Panc1 (cell line): ENCODE measurements around the gene TRIL. TPM values are rescaled to one million over a fixed set of nuclear protein-coding genes. Genes with fewer than 3 reads are reported as not detected.

Experiments
- ATAC-seq: fragments of 200-7000 bp; cut with Tn5 transposase; 2 replicates; pipeline ENCODE4 v1.9.1; 2020; ENCODE audit warnings: mild to moderate bottlenecking, moderate library complexity
- BruUV-seq: library from RNA; stranded (reverse); fragments of 400-500 nt; replicated peaks from 2 replicates; lab custom pipeline; 2021; lab: Mats Ljungman, UMichigan
- CTCF ChIA-PET: fragments of 300-600 bp; sonication (Branson Sonifier 250); formaldehyde crosslinking; loops from one replicate; lab custom pipeline; 2022; ENCODE audit warnings: antibody characterized with exemption; lab: Charles Lee
- POLR2A ChIA-PET: fragments of 300-600 bp; sonication (Branson Sonifier 250); formaldehyde crosslinking; loops from one replicate; lab custom pipeline; 2022; ENCODE audit warnings: antibody characterized with exemption; lab: Charles Lee
- DNase-seq: peaks from one replicate; pipeline ENCODE4 v3.0.0-alpha.2; 2010; ENCODE audit warnings: low read depth, low spot score
- H3K27ac ChIP-seq: 2 replicates; pipeline ENCODE4 v1.5.1; 2011; ENCODE audit warnings: mild to moderate bottlenecking, low read length, inconsistent platforms
- H3K27me3 ChIP-seq: fragments of 200-500 bp; sonication (Bioruptor generic); 2 replicates; pipeline ENCODE4 v1.6.0; 2014; ENCODE audit warnings: low read length, inconsistent platforms; ENCODE audit not compliant: control insufficient read depth, insufficient read depth
- H3K36me3 ChIP-seq: fragments of 200-500 bp; sonication (Bioruptor generic); 2 replicates; pipeline ENCODE4 v1.5.1; 2014; ENCODE audit warnings: inconsistent platforms, mild to moderate bottlenecking, low read length, moderate library complexity; ENCODE audit not compliant: control insufficient read depth, insufficient read depth
- H3K4me1 ChIP-seq: 2 replicates; pipeline ENCODE4 v1.5.1; 2011; ENCODE audit warnings: inconsistent platforms, mild to moderate bottlenecking, low read length, moderate library complexity; ENCODE audit not compliant: control insufficient read depth, insufficient read depth
- H3K4me3 ChIP-seq, 2 experiments: 2 replicates each; pipeline ENCODE4 v1.5.1; 2011 to 2012; ENCODE audit warnings: low read depth in 2 of 2, low read length in 2 of 2, mild to moderate bottlenecking in 2 of 2, inconsistent platforms in 1 of 2, moderate library complexity in 1 of 2
- H3K9me3 ChIP-seq: fragments of 200-500 bp; sonication (Bioruptor generic); 2 replicates; pipeline ENCODE4 v1.5.1; 2014; ENCODE audit warnings: low read depth, mild to moderate bottlenecking, inconsistent platforms, low read length, moderate library complexity; ENCODE audit not compliant: control insufficient read depth, insufficient read depth
- CTCF ChIP-seq: fragments of 450-650 bp; IDR thresholded peaks from 2 replicates; pipeline ENCODE4 v1.5.1; 2017; ENCODE audit warnings: mild to moderate bottlenecking
- POLR2AphosphoS5 ChIP-seq: IDR thresholded peaks from 2 replicates; pipeline ENCODE4 v1.6.1; 2012; ENCODE audit warnings: mild to moderate bottlenecking, low read depth, low read length, moderate library complexity
- SIN3A ChIP-seq: IDR thresholded peaks from 2 replicates; pipeline ENCODE4 v1.6.1; 2012; ENCODE audit warnings: low read depth, mild to moderate bottlenecking, low read length, moderate library complexity, borderline replicate concordance; ENCODE audit not compliant: insufficient read depth
- TCF7L2 ChIP-seq: IDR thresholded peaks from 2 replicates; pipeline ENCODE4 v1.6.1; 2011; ENCODE audit warnings: mild to moderate bottlenecking, low read depth, low read length, inconsistent platforms
- in situ Hi-C: cut with HindIII; loops from 2 replicates; pipeline ENCODE4 v1.10.0; 2016; ENCODE audit warnings: low sequenced_read_pairs, low pct_unique_long_range_greater_than_20kb
- intact Hi-C: fragments of 100-400 bp; cut with micrococcal nuclease; formaldehyde crosslinking; loops from one replicate; pipeline ENCODE4 v1.10.0; 2022; ENCODE audit not compliant: unreplicated experiment
- total RNA-seq: library from RNA; stranded (reverse); gene quantifications from one replicate; pipeline ENCODE4 v1.2.1, GENCODE V29; 2021; ENCODE audit not compliant: unreplicated experiment
- TF ChIP-seq, protein P1 (sequence below), 2 experiments: IDR thresholded peaks; 2 replicates each; pipeline ENCODE4 v1.6.1; 2011 to 2012; ENCODE audit warnings: low read depth in 2 of 2, control low read depth in 1 of 2, low read length in 1 of 2, mild to moderate bottlenecking in 1 of 2, moderate library complexity in 1 of 2; ENCODE audit not compliant: insufficient read depth in 1 of 2

The TRIL gene
- total RNA-seq, 1 experiment from 2014 or later = not detected

DNA sequence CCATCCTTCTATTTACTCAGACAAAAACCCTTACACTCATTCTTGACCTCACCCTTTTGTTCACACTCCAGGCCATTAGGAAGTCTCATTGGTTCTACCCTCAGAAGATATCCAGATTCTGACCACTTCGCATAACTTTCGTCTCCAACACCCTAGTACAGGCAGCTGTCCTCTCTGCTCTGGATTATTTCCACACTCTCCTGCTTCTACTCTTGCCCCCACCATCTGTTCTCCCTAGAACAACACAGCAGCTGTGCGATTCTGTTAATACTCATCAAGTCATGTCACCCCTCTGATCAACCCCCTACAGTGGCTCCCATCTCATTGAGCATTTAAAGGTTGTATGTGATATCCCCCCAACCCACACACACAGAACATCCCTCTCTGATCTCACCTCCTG lies 15.5 kb upstream of the TRIL start:
- CTCF ChIA-PET = no interaction called here
- BruUV-seq = no TSS peak
- Histone ChIP-seq H3K27ac (no peak overlapping the region), H3K36me3 (no peaks in the 10 kb centered on the region), H3K4me1 (no peaks in the 10 kb centered on the region), H3K27me3 (no peaks in the 10 kb centered on the region), H3K4me3 (no peak overlapping the region), H3K9me3 (peaks cover 11% of the 10 kb centered on the region; the same call in 1 of the 2 replicates)
- POLR2A ChIA-PET = no interaction called here
- no peak for ATAC-seq
- TF ChIP-seq, protein P1, sequence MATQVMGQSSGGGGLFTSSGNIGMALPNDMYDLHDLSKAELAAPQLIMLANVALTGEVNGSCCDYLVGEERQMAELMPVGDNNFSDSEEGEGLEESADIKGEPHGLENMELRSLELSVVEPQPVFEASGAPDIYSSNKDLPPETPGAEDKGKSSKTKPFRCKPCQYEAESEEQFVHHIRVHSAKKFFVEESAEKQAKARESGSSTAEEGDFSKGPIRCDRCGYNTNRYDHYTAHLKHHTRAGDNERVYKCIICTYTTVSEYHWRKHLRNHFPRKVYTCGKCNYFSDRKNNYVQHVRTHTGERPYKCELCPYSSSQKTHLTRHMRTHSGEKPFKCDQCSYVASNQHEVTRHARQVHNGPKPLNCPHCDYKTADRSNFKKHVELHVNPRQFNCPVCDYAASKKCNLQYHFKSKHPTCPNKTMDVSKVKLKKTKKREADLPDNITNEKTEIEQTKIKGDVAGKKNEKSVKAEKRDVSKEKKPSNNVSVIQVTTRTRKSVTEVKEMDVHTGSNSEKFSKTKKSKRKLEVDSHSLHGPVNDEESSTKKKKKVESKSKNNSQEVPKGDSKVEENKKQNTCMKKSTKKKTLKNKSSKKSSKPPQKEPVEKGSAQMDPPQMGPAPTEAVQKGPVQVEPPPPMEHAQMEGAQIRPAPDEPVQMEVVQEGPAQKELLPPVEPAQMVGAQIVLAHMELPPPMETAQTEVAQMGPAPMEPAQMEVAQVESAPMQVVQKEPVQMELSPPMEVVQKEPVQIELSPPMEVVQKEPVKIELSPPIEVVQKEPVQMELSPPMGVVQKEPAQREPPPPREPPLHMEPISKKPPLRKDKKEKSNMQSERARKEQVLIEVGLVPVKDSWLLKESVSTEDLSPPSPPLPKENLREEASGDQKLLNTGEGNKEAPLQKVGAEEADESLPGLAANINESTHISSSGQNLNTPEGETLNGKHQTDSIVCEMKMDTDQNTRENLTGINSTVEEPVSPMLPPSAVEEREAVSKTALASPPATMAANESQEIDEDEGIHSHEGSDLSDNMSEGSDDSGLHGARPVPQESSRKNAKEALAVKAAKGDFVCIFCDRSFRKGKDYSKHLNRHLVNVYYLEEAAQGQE (IDR thresholded peaks at IDR 0.05; ENCODE audit: insufficient read depth in 1 of 2, low read depth in 2 of 2, low read length in 1 of 2) = no peak
- TF ChIP-seq SIN3A = no peak
- TF ChIP-seq TCF7L2 = no peak
- TF ChIP-seq POLR2AphosphoS5 = no peak
- no peak for TF ChIP-seq CTCF
- in situ Hi-C loops = no loop called here
- DNase-seq = no peak
- intact Hi-C loops = no loop called here

DNA sequence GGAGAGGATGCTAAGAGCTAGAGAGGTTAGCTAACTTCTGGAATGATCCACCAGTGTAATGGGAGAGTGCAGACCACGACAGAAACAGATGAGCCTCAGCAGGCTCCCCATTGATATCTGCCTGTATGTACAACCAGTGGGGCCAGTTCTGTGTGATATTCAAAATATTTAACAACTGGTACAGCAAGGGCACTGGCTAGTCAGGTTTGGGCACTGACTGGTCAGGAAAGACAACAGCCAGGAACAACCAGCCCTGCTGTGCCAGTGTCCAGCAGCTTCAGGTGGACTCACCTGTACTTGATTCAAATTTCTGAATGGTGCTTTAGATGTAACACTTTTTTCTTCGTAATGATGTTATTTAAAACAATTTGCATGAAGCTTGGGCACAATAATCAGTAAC lies 5.9 kb upstream of the TRIL start:
- BruUV-seq = no TSS peak
- no peak for TF ChIP-seq SIN3A
- TF ChIP-seq CTCF = no peak
- no peak for TF ChIP-seq TCF7L2
- no peak for TF ChIP-seq POLR2AphosphoS5
- TF ChIP-seq, protein P1 (IDR thresholded peaks at IDR 0.05; ENCODE audit: insufficient read depth in 1 of 2, low read depth in 2 of 2, low read length in 1 of 2) = no peak
- in situ Hi-C loops (no loop called here), intact Hi-C loops (no loop called here)
- DNase-seq (no peak), ATAC-seq (no peak)
- ChIA-PET POLR2A (no interaction called here), CTCF (no interaction called here)
- Histone ChIP-seq H3K9me3 (no peaks in the 10 kb centered on the region; the same call in 1 of the 2 replicates), H3K27ac (no peak overlapping the region), H3K4me1 (no peaks in the 10 kb centered on the region), H3K4me3 (no peak overlapping the region), H3K36me3 (no peaks in the 10 kb centered on the region), H3K27me3 (peaks cover 3% of the 10 kb centered on the region; the same call in 1 of the 2 replicates)
